HG03175 (cell line): ENCODE measurements around the gene AMFR.

Source experiments
- ATAC-seq: cut with Tn5 transposase; IDR thresholded peaks from one replicate; pipeline ENCODE4 v1.9.1; 2021; ENCODE audit warnings: mild to moderate bottlenecking, moderate library complexity; ENCODE audit not compliant: unreplicated experiment

AMFR gene

DNA sequence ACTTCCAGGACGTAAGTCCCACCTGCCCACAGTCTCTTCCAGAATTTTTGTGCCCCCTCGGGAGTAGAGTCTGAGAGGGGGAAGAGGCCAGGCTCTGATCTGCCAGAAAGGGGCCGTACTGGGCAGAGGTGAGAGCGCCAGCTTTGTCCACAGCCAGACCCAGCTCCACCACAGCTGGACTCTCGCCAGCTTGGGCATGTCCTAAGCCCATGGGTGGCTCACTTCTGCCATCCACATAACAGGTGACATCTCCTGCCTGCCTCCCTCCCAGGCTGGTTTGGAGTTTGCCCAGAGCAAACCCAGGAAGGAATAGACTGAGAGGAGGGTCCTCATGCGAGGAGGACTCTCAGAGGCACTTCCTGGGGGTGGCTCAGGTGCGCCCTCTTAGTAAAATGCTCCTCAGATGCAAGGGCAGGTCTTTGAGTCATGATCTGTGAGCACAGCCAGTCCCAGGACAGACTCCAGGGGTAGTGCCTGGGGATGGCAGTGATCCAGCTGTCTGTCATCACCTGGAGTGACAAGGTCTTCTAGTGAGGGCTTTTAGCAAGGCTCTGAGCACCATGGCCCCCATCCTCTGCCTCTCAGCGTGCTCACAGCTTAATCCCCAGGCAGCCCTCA, 89.2 kb downstream of the AMFR start:
- no peak for ATAC-seq

DNA sequence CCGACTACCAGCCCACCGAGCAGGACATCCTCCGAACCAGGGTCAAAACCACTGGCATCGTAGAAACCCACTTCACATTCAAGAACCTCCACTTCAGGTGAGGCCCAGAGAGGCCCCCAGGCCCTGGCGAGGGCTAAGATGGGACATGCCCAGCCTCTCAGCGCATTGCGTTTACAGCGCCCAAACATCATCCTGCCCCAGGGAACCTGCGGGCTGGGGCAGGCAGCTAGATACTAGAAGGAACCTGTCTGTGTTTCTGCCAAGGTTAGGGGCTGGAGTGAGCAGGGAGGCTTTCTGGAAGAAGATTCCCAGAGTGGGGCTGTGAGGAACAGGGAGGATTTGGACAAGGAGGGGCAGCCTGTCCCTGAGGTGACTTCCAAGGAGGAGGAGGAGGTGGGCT, 90.6 kb downstream of the AMFR start:
- no peak for ATAC-seq

DNA sequence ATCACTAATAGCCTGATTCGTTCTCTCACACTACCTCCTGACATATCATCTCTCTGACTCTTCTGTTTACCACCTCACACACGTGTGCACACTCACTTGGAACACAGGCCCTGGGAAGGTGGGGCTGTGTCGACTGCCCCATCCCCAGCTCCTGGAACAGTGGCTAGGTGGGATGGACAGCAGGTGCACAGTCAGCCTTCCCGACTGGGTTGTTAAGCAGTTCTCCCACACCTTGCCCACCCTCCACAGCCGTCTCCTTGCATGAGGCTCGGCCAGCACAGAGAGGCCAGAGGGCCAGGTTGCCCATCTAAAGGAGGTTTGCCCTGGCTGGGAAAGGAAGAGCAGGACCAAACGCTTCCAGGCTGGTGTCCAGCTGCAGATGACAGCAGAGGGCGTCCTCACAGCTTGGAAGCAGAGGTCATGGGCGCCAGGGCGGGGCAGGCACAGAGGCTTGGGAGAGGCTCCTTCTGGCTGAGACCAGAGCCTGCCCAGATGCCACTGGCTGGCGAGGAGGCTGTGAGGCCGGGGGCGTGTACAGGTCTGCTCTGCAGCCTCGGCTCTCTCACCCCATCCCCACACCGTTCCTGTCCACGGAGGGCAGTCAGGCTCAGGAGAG, 92.8 kb downstream of the AMFR start:
- ATAC-seq, result no peak

DNA sequence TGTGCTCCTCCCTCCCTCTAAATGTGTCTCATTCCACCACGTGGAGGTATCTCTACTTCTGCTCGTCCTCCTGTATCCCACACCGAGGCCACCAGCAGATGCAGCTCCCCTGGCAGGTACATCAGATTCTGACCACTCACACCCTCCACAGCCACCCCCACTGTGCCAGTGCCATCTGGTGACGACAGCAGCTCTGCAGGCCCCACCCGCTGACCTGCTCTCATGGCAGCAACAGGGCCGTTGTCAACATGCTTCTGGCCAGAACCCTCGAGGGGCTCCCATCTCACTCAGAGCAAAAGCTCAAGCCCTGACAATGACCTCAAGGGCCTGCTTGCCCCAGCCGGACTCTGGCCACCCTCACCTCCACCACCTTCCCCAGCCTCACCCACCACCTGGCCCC, 93.4 kb downstream of the AMFR start:
- no peak for ATAC-seq

DNA sequence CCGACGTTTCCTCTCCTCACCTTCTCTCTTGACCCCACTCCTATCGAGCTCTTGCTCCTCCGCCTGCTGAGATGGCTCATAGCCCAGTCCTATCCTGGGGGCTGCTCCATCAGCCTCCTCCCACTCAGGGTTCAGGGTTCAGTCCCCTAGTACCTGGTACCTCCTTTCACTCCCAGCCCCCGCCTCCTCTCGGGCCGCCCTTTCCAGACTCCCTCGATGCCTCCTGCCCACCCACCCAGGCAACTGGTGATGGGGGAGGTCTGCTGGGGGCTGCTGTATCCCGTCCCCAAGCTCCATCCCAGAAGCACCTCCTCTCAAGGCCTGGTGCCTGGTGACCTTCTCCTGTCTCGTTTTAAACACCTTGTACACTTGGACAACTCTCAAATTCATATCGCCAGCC, 93.9 kb downstream of the AMFR start:
- ATAC-seq, result no peak

DNA sequence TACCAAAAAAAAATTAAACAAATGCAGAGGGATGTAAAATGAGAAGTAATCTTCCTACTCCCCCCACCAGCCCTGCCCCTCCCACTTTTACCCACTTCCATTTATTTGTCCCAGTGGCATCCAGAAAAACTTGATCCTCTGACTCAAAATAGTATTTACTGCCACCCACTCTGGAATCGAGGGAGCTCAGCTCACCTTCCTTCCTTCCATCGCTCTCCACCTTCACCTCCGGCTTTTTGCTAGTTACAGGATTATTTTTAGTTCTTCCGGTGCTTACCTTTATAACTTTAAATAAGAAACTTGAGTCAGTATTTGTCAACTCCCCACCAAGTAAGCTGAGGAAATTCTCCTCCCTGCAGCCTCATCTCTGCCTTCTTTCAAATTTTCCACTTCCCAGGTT, 94.9 kb downstream of the AMFR start:
- no peak for ATAC-seq

DNA sequence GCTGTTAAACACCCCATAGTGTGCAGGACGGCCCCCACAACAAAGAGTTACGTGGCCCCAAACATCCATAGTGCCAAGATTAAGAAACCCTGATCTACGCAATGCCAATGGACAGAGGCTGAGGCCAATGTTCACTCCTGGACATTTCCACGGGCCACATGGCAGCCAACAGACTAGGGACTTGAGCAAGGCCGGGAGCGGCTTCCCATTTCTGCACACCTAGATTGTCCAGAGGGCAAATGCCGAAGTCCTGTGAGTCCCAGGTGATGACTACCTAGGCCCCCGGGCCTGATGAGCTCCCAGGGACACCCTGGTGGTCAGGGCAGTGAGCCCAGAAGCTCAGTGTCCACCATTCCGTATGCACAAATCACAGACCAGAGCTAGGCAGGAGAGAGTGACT, 95.5 kb downstream of the AMFR start:
- ATAC-seq, result no peak

DNA sequence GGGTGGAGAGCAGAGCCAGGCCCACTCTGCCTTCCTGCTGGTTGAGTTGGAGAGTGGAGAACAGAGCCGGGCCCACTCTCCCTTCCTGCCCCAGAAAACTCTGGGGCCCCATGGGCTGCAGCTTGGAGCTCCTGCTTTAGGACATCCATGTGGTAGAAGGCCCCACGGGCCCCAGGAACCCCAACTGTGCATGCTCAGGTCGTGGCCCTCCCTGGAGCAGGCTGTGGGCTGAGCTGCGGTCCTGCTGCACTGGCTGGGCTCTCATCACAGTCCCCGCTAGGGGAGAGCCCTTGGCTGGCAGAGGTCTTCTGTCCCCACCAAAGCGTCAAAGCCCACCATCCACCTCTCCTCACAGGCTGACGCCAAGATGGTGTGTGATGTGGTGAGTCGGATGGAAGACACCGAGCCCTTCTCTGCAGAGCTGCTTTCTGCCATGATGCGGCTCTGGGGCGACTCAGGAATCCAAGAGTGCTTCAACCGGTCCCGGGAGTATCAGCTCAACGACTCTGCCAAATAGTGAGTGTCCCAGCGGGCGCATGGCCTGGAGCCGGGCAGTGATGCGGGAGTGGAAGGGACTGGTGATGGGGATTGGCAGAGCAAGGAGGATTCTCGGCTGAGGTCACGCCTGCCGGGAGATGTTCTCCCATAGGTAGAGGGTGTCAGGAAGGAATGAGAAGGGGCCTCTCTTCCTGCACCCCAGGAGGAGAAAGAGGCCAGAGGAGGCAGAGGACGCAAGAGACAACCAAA, 96.9 kb downstream of the AMFR start:
- ATAC-seq, result no peak

DNA sequence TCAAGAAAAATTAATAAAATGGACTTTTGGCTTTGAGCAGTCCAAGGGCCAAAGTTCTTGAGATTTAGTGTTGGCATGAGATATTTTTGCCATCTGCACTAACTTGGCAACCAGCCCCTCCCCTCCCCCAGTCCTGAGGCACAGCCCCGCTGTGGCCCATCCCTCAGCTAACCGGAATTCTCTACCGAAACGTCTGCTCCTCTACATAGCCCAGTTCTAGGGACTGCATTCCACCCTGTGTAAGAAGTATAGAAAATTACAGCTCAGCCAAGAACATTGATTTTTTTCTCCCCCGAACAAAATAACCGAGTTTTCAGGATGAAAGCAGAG, 97.5 kb downstream of the AMFR start:
- no peak for ATAC-seq

DNA sequence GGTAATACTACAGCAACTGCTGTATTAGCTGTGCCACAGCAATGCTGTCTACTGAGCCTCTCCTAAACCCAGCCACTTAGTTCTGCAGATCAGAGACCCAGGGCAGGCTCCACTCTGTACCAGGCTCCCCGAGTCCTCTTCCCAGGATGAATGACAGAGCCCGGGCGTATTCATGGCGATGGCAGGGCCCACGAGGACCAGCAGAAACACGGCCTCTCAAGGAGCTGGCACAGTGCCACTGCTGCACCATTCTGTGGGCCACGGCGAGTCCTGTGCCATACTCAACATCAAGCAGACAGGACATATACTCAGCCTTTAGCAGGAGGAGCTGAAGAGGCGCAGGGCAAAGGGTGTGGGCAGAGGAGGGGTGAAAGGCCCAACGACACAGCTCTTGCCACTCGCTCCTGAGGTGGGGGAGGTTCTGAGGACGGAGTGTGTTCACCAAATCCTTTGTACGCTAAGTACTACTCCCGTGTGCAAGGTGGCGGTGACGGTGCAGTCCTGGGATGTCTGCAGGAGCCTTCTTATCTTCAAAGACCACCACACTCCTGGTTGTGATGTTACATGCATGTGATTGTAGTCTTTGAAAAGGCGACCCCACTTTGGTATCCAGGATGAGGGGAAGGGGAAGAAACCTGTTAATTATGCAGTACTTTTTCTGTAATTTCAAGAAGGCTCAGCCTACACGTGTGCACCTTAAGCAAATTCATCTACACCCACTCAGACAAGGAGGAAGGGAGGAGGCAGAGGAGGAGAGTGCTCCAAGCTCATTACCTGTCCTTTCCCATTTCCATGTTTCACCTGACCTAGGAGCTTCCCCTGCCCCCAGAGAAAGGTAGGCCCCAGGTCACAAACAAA, 98.0 kb downstream of the AMFR start:
- no peak for ATAC-seq

DNA sequence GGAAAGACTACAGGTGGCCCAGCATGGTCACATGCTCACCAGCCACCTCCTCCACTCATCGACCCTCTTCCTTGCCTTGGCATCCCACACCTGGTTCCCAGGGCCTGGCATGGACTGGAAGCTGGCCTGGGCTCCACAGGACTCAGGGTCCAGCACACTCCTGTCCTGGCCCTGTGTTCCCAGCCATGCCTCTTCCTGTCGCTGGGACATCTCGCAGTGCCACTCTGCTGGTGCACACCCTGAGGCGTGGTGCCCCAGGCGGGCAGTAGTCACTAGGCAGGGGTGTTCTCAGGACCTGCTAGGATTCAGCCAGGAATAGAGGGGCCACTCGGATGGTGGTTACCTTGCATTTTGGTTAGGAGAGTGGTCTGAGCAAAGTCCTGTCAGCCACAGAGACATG, 99.4 kb downstream of the AMFR start:
- no peak for ATAC-seq

DNA sequence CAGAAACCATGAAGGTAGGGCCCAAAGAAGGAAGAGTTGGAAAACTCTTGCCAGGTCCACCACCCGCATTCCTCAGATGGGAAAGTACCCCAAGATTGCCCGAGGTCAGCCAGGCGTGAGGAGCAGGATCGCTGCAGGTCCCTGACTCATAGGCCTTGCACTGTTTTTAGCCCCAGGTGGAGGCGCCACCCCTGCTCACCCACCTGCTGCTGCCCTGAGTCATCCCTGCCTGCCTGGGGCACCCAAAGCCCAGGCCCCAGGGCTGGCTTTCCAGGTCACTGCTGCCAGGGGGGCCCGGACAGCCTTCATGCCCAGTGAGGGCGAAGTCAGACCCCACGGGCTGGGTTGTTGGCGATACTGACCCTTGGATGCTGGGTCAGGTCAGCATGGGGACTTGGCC, 100.9 kb downstream of the AMFR start:
- ATAC-seq, result no peak

DNA sequence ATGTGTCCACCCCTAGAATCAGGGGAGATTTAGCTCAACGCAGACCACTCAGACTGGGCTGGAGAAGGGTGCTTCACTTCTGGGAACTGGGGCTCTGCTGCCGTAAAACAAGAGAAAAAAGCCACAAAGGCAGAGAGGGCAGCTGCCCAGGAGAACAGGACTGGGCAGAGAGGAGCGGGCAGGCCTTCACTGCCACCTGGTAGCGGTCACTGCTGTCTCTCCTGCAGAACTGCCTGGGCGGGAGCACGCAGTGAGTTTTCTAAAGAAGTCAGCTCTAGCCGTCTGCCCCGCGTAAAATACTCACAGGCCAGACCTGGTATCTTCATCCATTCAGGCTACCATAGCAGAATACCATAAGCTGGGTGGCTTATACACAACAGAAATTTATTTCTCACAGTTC, 103.8 kb downstream of the AMFR start:
- no peak for ATAC-seq

DNA sequence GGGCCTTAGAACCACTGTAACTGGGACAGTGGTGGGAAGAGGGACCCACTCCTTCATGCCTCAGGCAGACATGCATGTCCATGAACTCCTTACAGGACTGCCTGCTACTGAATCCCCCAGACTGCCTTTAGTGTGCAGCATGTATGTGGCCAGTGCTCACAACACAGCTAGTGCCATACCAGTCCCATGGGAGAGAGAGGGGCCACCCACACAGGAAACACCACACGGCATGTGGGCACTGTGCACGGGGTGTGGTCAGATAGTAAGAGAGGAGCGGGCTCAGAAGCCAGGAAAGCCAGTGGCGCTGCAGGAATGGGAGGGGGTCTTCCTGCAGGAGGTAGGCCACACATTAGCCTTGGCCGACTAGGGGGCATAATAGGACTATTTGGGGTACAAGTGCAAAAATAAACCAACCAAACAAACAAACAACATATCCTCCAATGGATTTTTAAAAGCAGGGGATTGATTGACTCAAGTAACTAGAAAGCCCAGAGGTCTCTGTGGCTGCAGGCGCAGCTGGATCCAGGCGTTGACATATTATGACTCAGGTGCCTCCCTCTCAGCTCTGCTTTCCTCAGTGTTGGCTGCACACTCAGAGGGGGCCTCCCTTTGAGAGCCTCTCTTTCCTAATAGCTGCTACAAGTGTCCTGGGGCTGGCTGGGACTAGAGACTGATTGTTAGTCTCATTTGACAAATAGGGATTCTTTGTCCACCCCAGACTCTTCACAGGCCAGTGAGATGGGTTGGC, 104.4 kb downstream of the AMFR start:
- no peak for ATAC-seq

DNA sequence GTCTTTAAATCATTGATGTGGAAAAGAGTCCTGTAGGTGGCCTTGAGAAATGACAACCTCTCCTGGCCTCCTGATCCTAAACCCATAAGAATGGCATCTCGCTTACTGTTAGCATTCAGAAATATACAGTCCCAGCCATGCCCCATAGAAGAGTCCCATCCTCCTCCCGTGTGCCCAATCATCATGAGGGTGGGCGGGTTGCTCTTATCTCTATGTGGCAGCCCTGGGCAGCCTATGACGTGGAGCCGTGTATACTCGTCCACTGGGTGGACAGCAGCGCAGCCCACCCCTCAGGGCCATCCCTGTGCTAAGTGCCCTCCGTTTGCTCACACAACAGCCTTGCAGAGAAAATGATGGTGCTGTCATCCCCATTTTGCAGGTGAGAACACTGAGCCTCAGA, 105.3 kb downstream of the AMFR start:
- no peak for ATAC-seq

DNA sequence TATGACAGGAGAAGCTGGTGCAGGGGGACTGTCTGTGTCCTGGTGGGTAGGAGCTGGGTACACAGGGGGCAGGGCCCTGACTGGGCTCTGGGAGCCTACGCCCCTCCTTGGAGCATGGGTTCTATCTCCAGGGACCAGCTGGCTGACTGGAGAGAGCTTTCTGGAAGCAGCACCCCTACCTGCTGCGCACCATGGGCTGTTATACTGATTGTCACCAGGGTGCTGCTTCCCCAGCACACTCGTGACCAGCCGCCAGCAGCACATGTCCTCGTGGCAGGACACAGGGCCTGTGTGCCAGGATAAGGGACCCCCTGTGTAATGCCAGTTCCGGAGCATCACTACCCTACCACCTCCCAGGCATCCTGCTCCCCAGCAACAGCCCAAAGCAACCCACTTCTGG, 106.0 kb downstream of the AMFR start:
- no peak for ATAC-seq

DNA sequence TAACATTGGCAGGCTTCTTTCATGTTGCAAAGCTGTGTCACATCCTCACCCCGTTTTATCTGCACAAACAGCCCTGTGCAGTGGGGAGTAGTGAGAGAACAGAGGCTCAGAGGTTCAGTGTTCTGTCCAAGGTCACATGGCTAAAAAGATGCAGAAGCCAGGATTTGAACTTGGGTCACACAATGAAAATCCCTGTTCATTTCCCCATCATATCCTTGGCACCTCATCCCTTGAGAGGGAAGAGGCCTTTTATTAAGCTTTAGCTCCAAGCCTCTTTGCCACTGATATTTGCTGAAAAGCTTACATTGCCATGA, 106.6 kb downstream of the AMFR start:
- ATAC-seq, result no peak

DNA sequence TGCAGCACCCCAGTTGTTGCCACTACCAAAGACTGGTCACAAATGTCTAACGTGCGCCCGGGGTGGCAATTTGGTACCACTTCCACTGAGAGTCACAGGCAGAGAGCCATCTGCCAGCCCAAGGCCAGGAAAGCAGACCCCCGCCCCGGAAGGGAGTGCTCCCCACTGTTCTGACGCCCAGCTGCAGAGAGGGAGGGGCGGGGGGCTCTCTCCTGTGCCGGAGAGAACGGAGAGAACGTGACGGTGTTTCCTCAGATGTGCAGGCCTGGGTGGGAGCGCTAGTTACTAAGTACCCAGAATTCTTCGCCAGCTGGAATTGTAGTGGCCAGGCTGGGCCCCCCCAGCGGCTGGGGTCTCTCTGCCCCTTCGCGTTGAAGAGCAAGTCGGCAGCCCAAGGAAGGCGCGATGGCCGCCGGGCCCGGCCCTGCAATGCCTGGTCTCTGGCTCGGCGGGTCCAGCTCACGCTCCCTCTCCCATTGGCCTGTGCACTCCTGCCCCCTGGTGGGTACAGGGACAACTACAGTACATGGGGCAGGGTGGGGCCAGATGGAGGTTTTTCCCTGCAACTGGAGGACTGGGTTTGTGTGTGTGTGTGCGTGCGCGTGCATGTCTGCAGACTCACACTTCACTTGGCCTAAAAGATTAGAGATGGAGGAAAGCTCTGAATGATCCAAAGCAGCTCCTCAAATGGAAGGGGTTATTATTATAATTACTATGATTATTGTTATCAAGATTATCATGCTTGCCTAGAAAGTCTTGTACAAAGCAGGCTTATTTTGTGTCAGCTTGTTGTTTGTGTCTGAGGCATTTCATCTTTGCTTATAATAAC, 107.1 kb downstream of the AMFR start:
- ATAC-seq, result peak; percentile 94

DNA sequence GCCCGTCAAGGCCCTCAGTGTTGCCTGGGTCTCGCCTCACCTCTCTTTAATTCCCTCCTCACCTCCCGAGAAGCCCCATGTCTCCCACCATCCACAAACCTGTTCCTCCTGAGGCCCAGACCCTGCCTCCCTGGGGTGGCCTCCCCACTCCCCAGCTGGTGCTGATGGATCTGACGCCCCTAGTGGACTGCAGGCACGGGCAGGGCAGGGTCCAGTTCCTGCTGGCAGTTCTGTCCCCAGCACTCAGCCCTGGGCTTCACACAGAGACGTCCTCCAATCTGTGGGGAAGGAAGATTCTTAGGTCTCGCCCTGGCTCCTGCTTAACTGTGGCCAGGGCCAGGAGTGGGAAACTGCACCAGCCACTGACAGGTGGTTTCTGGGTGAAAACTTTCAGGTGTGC, 108.8 kb downstream of the AMFR start:
- no peak for ATAC-seq

DNA sequence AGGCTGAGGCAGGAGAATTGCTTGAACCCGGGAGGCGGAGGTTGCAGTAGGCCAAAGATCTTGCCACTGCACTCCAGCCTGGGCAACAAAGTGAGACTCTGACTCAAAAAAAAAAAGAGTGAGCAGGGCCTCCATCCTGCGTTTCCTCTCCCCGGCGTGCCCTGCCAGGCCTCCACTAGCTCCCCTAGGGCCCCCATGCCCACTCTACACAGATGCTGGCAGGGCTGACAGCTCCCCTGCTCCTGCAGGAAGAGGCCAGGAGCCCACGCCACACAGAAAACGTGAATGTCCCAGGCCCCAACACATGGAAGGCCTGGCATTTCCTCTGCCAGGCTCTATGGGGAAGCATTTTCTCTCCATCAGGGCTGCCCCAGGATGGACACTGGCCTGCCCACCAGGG, 109.4 kb downstream of the AMFR start:
- no peak for ATAC-seq
